GM19035 (cell line): ENCODE measurements around the gene DCUN1D3.

Experiments used
- ATAC-seq: cut with Tn5 transposase; IDR thresholded peaks from one replicate; pipeline ENCODE4 v1.9.1; 2021; ENCODE audit not compliant: unreplicated experiment

The DCUN1D3 gene

GRCh38 chr16:20833086-20833485 is 67.1 kb downstream of the DCUN1D3 start:
- no peak for ATAC-seq

DNA sequence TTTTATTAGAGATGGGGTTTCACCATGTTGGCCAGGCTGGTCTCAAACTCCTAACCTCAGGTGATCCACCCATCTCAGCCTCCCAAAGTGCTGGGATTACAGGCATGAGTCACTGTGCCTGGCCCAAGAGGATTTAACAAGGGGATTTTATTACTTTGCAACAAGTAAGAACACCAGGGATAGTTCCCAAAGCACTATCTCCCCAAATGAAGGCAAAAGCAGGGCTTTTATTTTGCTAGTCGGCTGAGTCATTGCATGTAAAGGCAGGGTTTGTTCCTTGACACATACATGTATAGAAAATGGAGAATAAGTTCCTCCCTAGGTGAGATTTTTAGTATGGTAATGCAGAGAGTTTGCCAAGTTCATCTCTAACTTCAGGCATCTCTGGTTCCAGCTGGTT is 69.8 kb downstream of the DCUN1D3 start:
- no peak for ATAC-seq

DNA sequence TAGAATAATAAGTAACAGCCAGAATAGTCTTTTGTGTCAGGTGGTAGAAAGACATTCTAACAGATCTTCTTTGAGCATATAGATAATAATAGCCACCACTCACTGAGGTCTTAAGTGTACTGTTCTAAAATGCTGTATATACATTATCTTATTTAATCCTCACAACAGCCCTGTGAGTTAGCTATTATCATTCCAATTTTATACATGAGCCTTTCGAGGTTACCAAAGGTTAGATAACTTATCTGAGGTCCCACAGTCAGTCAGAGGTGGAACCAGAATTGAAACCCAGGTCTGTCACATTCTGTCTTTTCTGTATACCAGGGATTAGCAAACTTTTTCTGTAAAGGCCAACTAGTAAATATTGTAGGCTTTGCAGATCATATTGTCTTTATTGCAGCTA is 70.6 kb downstream of the DCUN1D3 start:
- no peak for ATAC-seq

DNA sequence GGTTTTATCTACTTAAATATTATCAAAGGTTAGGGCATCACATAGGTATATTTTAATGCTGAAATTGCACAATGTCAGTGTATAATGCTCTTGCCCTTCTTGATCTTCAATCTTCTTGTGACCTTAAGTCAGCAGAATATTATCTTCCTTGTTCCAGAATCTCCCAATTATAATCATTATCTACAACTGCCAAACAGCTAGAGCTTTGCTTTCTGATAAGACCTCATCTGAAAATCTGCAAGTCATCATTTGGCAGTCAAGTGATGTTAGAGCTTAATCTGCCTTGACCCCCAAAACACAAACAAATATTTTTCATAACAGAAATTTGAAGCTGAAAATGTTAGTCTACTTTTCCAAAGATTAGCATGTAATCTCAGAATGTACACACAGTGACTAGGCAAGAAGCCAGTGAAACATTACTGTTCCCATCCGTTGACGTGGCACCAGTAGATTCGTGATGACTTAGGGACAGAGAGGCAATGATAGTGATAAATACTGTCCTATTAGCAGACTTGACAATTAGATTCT is 74.1 kb downstream of the DCUN1D3 start:
- ATAC-seq = no peak

GRCh38 chr16:20822521-20823325 is 77.4 kb downstream of the DCUN1D3 start:
- ATAC-seq = no peak

DNA sequence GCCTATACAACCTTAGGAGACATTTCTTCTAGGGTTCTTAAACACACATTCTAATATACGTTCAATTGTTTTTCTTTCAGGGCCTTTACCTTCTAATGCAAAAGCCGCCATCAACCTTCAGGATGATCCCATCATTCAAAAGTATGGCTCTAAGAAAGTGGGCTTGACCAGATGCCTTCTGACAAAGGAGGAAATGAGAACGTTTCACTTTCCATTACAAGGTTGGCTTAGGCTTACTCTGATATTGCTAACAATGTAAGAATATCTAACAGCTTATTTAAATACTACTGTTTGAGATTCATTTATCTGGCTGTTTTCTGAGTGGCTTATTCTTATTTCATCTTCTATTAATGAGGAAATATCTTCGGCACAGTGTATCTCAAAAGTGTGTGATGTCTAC is 78.5 kb downstream of the DCUN1D3 start:
- ATAC-seq = no peak

DNA sequence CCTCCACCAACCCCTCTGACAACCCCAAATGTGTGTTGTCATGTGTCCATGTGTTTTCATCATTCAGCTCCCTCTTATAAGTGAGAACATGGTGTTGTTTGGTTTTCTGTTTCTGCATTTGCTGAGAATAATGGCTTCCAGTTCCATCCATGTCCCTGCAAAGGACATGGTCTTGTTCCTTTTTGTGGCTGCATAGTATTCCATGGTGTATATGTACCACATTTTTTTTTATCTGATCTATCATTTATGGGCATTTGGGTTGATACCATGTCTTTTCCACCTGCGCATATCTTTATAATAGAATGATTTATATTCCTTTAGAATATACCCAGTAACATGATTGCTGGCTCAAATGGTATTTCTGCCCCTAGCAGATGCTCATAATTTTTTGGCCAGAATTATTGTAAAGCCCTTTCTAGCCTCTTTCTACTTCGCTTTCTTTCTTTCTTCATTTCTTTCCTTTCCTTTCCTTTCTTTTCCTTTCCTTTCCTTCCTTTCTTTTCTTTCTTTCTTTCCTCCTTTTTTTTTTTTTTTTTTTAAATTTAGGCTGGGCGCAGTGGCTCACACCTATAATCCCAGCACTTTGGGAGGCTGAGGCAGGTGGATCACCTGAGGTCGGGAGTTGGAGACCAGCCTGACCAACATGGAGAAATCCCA is 81.1 kb downstream of the DCUN1D3 start:
- no peak for ATAC-seq

DNA sequence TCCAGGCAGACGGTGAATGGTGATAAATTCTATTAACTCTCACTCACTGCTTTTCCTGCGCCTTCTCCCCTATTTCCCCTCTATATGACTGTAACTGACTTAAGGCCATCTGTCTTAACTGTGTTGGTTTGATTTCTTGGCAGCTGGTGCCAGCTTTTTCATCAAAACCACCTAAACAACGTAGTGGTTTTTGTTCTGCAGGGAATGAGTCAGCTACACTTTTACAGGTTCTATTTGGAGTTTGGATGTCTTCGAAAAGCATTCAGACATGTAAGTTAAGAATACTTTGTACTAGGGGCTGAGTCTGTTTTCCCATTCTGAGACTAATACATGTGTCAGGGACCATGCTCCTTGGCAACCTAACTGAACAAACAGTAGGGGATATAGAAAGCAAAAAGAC is 85.4 kb downstream of the DCUN1D3 start:
- no peak for ATAC-seq

DNA sequence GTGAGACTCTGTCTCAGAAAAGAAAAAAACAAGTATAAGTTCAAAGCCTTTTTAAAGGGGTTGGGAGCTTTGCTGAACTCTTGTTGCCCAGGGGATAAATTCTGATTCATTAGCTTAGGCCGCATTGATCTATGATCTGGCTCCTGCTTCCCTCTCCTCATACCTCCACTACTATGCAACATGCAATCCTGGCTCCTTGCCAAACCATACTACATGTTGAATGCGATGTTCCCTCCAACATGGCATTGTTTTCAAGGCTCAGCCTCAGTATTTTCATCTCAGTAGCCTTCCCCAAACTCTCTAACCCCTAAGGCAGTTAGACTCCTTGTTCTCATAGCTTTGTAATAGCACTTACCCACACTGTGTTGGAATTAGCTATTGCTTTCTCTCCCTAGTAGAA is 87.6 kb downstream of the DCUN1D3 start:
- no peak for ATAC-seq

GRCh38 chr16:20811889-20812439 is 88.2 kb downstream of the DCUN1D3 start:
- ATAC-seq = no peak

DNA sequence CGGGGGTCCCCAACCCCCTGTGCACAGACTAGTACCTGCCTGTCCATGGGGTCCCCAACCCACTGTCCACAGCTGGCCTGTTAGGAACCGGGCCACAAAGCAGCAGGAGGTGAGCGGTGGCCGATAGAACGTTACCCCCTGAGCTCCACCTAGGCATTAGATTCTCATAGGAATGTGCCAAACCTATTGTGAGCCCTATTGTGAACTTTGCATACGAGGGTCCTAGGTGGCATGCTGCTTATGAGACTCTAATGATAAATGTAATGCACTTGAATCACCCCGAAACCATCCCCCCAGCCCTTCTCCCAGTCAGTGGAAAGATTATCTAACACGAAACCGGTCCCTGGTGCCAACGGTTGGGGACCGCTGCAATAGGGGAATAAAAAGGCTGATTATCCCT is 92.3 kb downstream of the DCUN1D3 start:
- no peak for ATAC-seq

DNA sequence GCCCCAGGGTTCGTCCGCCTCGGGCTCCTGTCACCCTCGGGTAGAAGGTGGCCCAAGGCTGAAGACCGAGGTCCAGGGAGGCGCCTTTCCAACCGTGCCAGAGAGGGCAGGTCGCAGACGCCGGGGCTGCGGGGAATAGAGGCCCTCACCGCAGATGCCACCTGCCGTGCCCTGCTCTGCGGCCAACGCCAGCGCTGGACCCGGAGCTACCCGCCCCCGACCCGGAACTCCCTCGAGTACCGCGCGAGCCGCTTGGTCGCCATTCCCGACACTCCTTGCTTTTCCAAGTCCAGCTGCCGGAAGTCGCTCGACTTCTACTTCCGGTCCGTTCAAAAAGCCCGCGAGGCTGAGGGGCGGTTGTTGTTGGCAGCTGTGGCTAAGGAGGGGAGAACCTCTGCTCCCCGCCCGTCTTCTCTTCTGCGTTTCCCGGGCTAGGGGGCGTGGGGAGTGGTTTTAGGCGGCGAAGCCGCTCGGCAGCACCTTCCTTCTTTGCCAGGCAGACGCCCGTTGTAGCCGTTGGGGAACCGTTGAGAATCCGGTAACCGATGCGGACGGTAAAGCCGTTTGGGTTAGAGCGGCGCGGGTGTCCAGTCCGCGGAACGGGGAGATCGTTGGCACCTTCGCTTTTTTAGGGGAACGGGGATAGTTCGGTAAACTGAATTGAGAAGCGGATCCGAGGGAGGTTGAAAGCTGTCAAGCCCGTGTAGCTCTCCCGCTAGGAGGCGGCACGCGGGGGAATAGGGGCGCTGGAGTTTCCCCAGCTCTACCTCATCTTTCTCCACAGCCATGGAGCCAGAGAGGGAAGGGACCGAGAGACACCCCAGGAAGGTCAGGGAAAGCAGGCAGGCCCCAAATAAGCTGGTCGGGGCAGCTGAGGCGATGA is 93.7 kb downstream of the DCUN1D3 start, which contains the start of the genes ERI2 and REXO5:
ERI2 (minus strand) TSS at position 305 of the 883 bp plus-strand sequence; CDS start at position 263, 42 bp downstream.
REXO5 (plus strand) TSS at position 360 of the 883 bp plus-strand sequence; CDS start at position 787, 427 bp downstream.
- peak; percentile 76 for ATAC-seq

GRCh38 chr16:20805684-20806167 is 94.4 kb downstream of the DCUN1D3 start:
- peak; percentile 23 for ATAC-seq
